Stimulated activated effector memory CD8-positive, alpha-beta T cell treated with anti-CD3 and anti-CD28 coated beads, Interleukin-12 subunit alpha, Interleukin-12 subunit beta, amount 100 ng/mL, for 72 hours (primary cell): Measurements from ENCODE around the gene URB1.

ENCODE experiments used
- ATAC-seq: fragments of 150-1000 bp; cut with Tn5 transposase; 2 replicates; pipeline ENCODE4 v1.10.0; 2021
- DNase-seq, 2 donors: peaks; one replicate each; pipeline ENCODE4 v3.0.0; 2021 to 2022; ENCODE audit warnings: low spot score in 2 of 2
- H3K27ac Mint-ChIP-seq: one replicate; pipeline ENCODE4 v1.8.0; 2022; ENCODE audit warnings: mild to moderate bottlenecking, mixed read lengths
- H3K36me3 Mint-ChIP-seq: one replicate; pipeline ENCODE4 v1.8.0; 2022; ENCODE audit warnings: mild to moderate bottlenecking, mixed read lengths
- H3K4me1 Mint-ChIP-seq: one replicate; pipeline ENCODE4 v1.8.0; 2022; ENCODE audit warnings: mixed read lengths
- H3K4me3 Mint-ChIP-seq: one replicate; pipeline ENCODE4 v1.8.0; 2022; ENCODE audit warnings: mild to moderate bottlenecking, mixed read lengths
- H3K9me3 Mint-ChIP-seq: one replicate; pipeline ENCODE4 v1.8.0; 2022; ENCODE audit warnings: mixed read lengths

URB1 gene

GRCh38 chr21:32368386-32368785 lies 24.4 kb downstream of the URB1 start:
- H3K4me1 Mint-ChIP-seq: peaks cover 10% of the 10 kb centered on the region
- H3K36me3 Mint-ChIP-seq: peaks cover 100% of the 10 kb centered on the region
- H3K4me3 Mint-ChIP-seq: no peak overlapping the region
- no peak overlapping the region for H3K27ac Mint-ChIP-seq
- DNase-seq (no peak), ATAC-seq (no peak)
- H3K9me3 Mint-ChIP-seq: no peaks in the 10 kb centered on the region

DNA sequence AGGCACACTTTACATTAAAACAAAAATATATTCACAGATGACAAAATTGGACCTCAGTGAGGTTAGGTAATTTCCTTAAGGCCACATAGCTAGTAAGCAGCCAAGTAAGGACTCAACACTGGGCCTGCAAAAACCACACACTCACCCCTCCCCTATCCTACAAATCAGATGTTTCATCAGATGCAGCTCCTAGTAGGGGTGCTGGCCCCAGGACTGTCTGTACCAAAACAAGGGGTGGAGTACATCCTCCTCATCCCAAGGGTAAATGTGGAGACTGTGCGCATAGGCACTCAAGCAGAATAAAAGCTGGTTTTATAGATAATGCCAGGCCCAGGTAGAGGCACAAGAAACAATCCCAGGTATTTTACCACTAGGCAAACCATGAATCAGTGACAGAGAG lies 25.7 kb downstream of the URB1 start:
- Mint-ChIP-seq H3K9me3 (no peaks in the 10 kb centered on the region), H3K36me3 (peaks cover 100% of the 10 kb centered on the region), H3K4me3 (no peak overlapping the region), H3K4me1 (peaks cover 9% of the 10 kb centered on the region), H3K27ac (no peak overlapping the region)
- ATAC-seq (no peak), DNase-seq (no peak)

DNA sequence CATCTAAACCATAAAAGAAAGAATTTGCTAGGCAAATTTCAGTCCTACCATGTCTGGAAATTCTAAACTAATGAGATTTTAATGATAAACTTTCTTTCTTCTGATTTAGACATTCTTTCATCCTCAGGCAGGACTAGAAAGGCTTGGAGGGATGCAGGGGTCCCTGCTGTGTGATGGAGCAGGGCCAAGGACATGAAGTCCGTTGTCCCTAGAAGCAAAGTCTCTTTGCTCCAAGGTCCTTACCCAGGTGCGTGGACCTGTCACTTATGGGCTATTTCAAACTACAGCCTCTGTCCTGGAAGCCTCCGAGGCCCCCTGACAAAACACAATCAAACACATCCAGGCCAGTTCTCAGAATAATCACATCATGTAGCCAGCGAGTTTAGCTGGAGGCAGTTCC lies 26.6 kb downstream of the URB1 start:
- H3K9me3 Mint-ChIP-seq: no peaks in the 10 kb centered on the region
- no peak overlapping the region for H3K27ac Mint-ChIP-seq
- peaks cover 100% of the 10 kb centered on the region for H3K36me3 Mint-ChIP-seq
- H3K4me3 Mint-ChIP-seq: no peak overlapping the region
- DNase-seq: no peak
- no peak for ATAC-seq
- H3K4me1 Mint-ChIP-seq: no peaks in the 10 kb centered on the region

DNA sequence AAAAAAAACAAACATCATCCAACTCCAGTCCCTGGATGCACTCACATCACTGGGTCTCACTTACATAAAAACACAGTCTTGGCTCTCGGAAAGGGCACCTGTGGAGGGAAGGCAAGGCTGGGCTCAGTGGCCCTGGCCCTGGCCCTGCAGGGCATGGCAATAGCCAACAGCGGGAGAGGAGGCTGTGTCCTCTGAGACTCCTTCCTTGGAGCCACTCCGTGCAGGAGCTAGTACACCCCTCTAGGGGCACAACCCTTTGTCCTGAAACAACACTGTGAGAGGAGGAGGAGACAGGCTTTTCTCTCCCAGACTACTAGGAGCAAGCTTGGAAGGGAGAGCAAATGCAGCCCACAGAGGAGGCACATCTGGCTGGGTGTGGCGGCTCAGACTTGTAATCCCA lies 28.0 kb downstream of the URB1 start:
- H3K9me3 Mint-ChIP-seq: no peaks in the 10 kb centered on the region
- H3K36me3 Mint-ChIP-seq: peaks cover 100% of the 10 kb centered on the region
- peak overlapping the region; percentile 71 for H3K27ac Mint-ChIP-seq
- no peak for ATAC-seq
- H3K4me1 Mint-ChIP-seq: no peaks in the 10 kb centered on the region
- DNase-seq: no peak
- no peak overlapping the region for H3K4me3 Mint-ChIP-seq

- H3K4me1 Mint-ChIP-seq: no peaks in the 10 kb centered on the region
- ATAC-seq: no peak
- H3K36me3 Mint-ChIP-seq: peaks cover 100% of the 10 kb centered on the region
Measured at GRCh38 chr21:32364387-32364786, 28.4 kb downstream of the URB1 start.

DNA sequence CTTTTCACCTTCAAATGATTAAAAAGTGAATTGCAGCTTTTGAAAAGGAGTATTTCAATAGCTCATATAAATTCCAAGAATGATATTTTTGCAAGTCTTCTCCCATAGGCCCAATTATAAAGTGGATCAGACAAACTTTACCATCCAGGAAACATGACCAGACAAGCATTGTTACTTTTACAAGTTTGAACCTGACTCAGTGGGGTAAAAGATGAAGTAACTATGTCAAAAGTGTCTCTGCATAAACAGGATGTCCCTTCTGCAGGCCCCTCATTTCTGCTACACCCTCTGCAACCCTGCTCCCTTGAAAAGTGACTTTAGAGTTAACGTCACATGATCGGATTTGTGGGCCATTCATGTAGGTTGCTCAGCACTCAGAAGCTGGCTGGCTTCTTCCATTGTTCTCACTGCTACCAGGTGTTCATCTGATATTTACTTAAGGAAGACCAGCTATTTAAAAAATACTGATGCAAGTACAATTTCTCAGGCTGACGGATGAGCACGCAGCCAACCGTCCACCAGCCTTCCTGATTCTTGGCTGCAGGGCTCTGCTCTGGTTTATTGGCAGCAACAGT lies 32.3 kb downstream of the URB1 start:
- ATAC-seq (no peak), DNase-seq (no peak)
- H3K27ac Mint-ChIP-seq: peak overlapping the region; percentile 55
- no peaks in the 10 kb centered on the region for H3K9me3 Mint-ChIP-seq
- H3K36me3 Mint-ChIP-seq: peaks cover 99% of the 10 kb centered on the region
- H3K4me1 Mint-ChIP-seq: no peaks in the 10 kb centered on the region
- no peak overlapping the region for H3K4me3 Mint-ChIP-seq

More at GRCh38 chr21:32364387-32364786, 28.4 kb downstream of the URB1 start:
- Mint-ChIP-seq H3K27ac (peak overlapping the region; percentile 71), H3K9me3 (no peaks in the 10 kb centered on the region), H3K4me3 (no peak overlapping the region)
- DNase-seq: no peak

GRCh38 chr21:32359719-32360260 lies 33.0 kb downstream of the URB1 start:
- no peak overlapping the region for H3K27ac Mint-ChIP-seq
- H3K36me3 Mint-ChIP-seq: peaks cover 99% of the 10 kb centered on the region

GRCh38 chr21:32356874-32357395 lies 35.9 kb downstream of the URB1 start:
- H3K4me1 Mint-ChIP-seq: no peaks in the 10 kb centered on the region
- no peaks in the 10 kb centered on the region for H3K9me3 Mint-ChIP-seq
- DNase-seq: no peak
- no peak overlapping the region for H3K4me3 Mint-ChIP-seq
- peaks cover 99% of the 10 kb centered on the region for H3K36me3 Mint-ChIP-seq
- H3K27ac Mint-ChIP-seq: peak overlapping the region; percentile 32
- ATAC-seq: no peak

More at GRCh38 chr21:32359719-32360260, 33.0 kb downstream of the URB1 start:
- ATAC-seq (no peak), DNase-seq (no peak)
- H3K4me1 Mint-ChIP-seq: no peaks in the 10 kb centered on the region
- no peak overlapping the region for H3K4me3 Mint-ChIP-seq
- H3K9me3 Mint-ChIP-seq: no peaks in the 10 kb centered on the region

DNA sequence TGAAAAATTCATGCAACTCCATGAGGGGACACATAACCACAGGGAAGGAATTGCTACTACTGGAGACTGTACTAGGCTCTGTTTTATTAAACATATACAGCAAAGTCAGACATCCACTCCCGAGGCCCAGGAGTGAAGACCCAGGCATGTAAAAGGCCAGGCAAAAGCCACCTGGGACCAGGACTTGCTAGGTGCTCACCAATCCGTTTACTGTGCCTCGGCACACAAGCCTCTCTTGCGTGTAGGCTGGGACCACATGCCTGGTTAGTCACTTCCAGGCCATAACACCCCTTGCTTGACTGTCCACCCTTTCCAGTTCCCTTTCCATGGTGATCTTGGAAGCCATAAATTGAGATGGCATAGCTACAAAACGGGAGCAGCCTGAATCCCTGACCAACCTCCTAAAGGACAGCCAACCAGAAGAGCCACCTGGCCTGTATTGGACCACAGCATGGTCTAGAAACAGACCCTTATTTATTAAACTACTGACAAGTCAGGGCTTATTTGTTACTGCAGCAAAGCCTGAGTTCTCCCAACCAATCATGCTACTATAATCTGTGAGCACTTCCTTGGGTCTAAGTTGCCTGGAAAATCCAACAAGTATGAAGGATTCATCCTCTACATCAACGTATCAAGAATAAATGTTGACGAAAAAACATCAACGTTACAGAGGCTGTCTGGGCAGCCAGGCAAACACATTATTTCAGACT lies 39.7 kb downstream of the URB1 start:
- no peak for DNase-seq
- peak overlapping the region; percentile 23 for H3K27ac Mint-ChIP-seq
- no peaks in the 10 kb centered on the region for H3K4me1 Mint-ChIP-seq
- no peak for ATAC-seq
- H3K9me3 Mint-ChIP-seq: no peaks in the 10 kb centered on the region
- H3K4me3 Mint-ChIP-seq: no peak overlapping the region
- H3K36me3 Mint-ChIP-seq: peaks cover 97% of the 10 kb centered on the region

DNA sequence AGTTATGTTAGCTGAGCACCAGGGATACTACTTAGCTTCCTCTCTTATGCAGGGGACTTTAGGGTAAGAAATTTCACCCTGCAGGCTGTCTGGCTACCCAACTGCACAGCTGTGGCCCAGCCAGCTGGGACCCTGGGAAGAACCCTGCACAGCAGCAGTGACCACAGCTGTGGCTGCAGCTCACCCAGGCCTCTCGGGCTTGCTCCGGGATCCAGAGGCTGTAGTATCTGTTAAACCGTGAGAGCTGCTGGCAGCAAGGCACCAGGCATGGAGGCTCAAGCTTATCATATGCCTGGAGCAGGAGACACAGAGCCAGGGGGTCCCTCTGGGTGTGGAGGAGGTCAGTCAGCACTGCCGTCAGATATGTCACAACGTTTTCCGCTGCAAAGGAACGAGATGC lies 40.3 kb downstream of the URB1 start:
- Mint-ChIP-seq H3K9me3 (no peaks in the 10 kb centered on the region), H3K27ac (peak overlapping the region; percentile 23), H3K36me3 (peaks cover 92% of the 10 kb centered on the region), H3K4me3 (no peak overlapping the region), H3K4me1 (no peaks in the 10 kb centered on the region)
- no peak for DNase-seq
- no peak for ATAC-seq

DNA sequence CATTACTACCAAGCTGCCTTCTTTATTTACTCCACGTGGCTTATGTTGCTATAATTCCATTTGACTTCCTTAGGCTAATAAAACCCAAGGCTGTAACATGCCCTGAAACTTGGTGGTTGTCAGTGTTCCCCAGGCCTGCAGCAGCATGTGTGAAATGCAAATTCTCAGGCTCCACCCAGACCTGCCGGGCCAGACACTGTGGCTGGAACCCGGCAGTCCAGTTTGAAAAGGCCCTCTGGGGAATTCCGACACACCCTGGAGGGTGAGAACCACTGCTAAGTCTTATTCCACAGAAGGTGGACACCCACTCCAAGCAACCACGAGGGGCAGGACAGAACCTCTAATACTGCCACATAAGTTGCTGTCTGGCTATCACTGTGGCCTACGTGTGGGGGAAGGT lies 41.4 kb downstream of the URB1 start:
- Mint-ChIP-seq H3K36me3 (peaks cover 88% of the 10 kb centered on the region), H3K27ac (peak overlapping the region; percentile 23), H3K9me3 (no peaks in the 10 kb centered on the region), H3K4me1 (no peaks in the 10 kb centered on the region), H3K4me3 (no peak overlapping the region)
- ATAC-seq (no peak), DNase-seq (no peak)

- Mint-ChIP-seq H3K4me3 (no peak overlapping the region), H3K4me1 (no peaks in the 10 kb centered on the region), H3K36me3 (peaks cover 88% of the 10 kb centered on the region), H3K27ac (peak overlapping the region; percentile 32), H3K9me3 (no peaks in the 10 kb centered on the region)
- DNase-seq: no peak
- no peak for ATAC-seq
Measured at GRCh38 chr21:32350981-32351380, 41.8 kb downstream of the URB1 start.

GRCh38 chr21:32350211-32350980 lies 42.4 kb downstream of the URB1 start:
- no peaks in the 10 kb centered on the region for H3K4me1 Mint-ChIP-seq
- DNase-seq (no peak), ATAC-seq (no peak)
- H3K4me3 Mint-ChIP-seq: no peak overlapping the region
- H3K27ac Mint-ChIP-seq: peak overlapping the region; percentile 32
- H3K9me3 Mint-ChIP-seq: no peaks in the 10 kb centered on the region
- H3K36me3 Mint-ChIP-seq: peaks cover 88% of the 10 kb centered on the region

- H3K36me3 Mint-ChIP-seq: peaks cover 88% of the 10 kb centered on the region
- peak overlapping the region; percentile 32 for H3K27ac Mint-ChIP-seq
Measured at GRCh38 chr21:32349333-32349944, 43.4 kb downstream of the URB1 start.

More at GRCh38 chr21:32349333-32349944, 43.4 kb downstream of the URB1 start:
- Mint-ChIP-seq H3K4me1 (no peaks in the 10 kb centered on the region), H3K4me3 (no peak overlapping the region), H3K9me3 (no peaks in the 10 kb centered on the region)
- no peak for DNase-seq
- no peak for ATAC-seq
